Peyer's patch (tissue), 4 donors: Measurements from ENCODE around the gene SCRN2. TPM values are rescaled to one million over a fixed set of nuclear protein-coding genes. Genes with fewer than 3 reads are reported as not detected.

ENCODE experiments used
- DNase-seq, 3 donors: peaks; one replicate each; pipeline ENCODE4 v3.0.0-alpha.2; 2017 to 2019
- H3K27ac ChIP-seq, 4 donors: fragments of 200-600 bp; sonication (generic); one replicate each; pipeline ENCODE4 v1.5.1; 2016 to 2019
- H3K27me3 ChIP-seq, 2 donors: fragments of 200-600 bp; sonication (generic); one replicate each; pipeline ENCODE4 v1.5.1; 2019
- H3K36me3 ChIP-seq, 3 donors: fragments of 200-600 bp; sonication (generic); one replicate each; pipeline ENCODE4 v1.5.1; 2016 to 2019
- H3K4me1 ChIP-seq, 4 donors: fragments of 200-600 bp; sonication (generic); one replicate each; pipeline ENCODE4 v1.5.1; 2016 to 2019
- H3K4me3 ChIP-seq, 4 donors: fragments of 200-600 bp; sonication (generic); 1 replicate in 3 of 4; 2 replicates in 1 of 4; pipeline ENCODE4 v1.5.1; 2016 to 2019; ENCODE audit warnings: mild to moderate bottlenecking in 1 of 4
- H3K9me3 ChIP-seq, 4 donors: fragments of 200-600 bp; sonication (generic); one replicate each; pipeline ENCODE4 v1.5.1; 2016 to 2019; ENCODE audit warnings: mild to moderate bottlenecking in 1 of 4
- CTCF ChIP-seq, 6 experiments: fragments of 450-650 bp in 4 of 6; fragments of 200-600 bp in 2 of 6; sonication (generic) in 1 of 6; IDR thresholded peaks; one replicate each; pipeline ENCODE4 v1.5.1; 2017 to 2019; ENCODE audit warnings: antibody characterized with exemption in 6 of 6, mild to moderate bottlenecking in 3 of 6, moderate library complexity in 1 of 6
- POLR2A ChIP-seq, 2 donors: fragments of 450-650 bp; IDR thresholded peaks; one replicate each; pipeline ENCODE4 v1.5.1; 2017; ENCODE audit warnings: antibody characterized with exemption in 2 of 2, mild to moderate bottlenecking in 2 of 2, moderate library complexity in 2 of 2
- total RNA-seq, 4 donors: library from RNA; depleted of rRNA; stranded (reverse); fragments of >200 nt; gene quantifications; one replicate each; pipeline ENCODE4 v1.1.0, GENCODE V29; 2016

The SCRN2 gene
- total RNA-seq, 4 donors from 2014 or later: 56.2 to 126 (median 86.9) TPM

GRCh38 chr17:47878203-47879027 lies 37.3 kb upstream of the SCRN2 start:
- H3K4me3 ChIP-seq: no peak overlapping the region
- peak in 1 of 3 donors; percentile 23 for DNase-seq
- H3K27ac ChIP-seq: no peak overlapping the region
- TF ChIP-seq CTCF (IDR thresholded peaks at IDR 0.05): no peak
- TF ChIP-seq POLR2A (IDR thresholded peaks at IDR 0.05): no peak
- H3K27me3 ChIP-seq: no peaks in the 10 kb centered on the region
- peaks cover 0 to 25% (median 4%) of the 10 kb centered on the region in 4 donors for H3K4me1 ChIP-seq
- no peaks in the 10 kb centered on the region for H3K36me3 ChIP-seq
- no peaks in the 10 kb centered on the region for H3K9me3 ChIP-seq

GRCh38 chr17:47877368-47878034 lies 36.4 kb upstream of the SCRN2 start:
- no peaks in the 10 kb centered on the region for H3K9me3 ChIP-seq
- H3K27ac ChIP-seq: no peak overlapping the region
- no peaks in the 10 kb centered on the region for H3K27me3 ChIP-seq
- H3K4me1 ChIP-seq: peaks cover 1 to 16% (median 4%) of the 10 kb centered on the region in 4 donors
- no peak overlapping the region for H3K4me3 ChIP-seq
- no peak for TF ChIP-seq POLR2A (IDR thresholded peaks at IDR 0.05)
- no peak for TF ChIP-seq CTCF (IDR thresholded peaks at IDR 0.05)
- peak in 1 of 3 donors; percentile 13 for DNase-seq
- H3K36me3 ChIP-seq: no peaks in the 10 kb centered on the region

DNA sequence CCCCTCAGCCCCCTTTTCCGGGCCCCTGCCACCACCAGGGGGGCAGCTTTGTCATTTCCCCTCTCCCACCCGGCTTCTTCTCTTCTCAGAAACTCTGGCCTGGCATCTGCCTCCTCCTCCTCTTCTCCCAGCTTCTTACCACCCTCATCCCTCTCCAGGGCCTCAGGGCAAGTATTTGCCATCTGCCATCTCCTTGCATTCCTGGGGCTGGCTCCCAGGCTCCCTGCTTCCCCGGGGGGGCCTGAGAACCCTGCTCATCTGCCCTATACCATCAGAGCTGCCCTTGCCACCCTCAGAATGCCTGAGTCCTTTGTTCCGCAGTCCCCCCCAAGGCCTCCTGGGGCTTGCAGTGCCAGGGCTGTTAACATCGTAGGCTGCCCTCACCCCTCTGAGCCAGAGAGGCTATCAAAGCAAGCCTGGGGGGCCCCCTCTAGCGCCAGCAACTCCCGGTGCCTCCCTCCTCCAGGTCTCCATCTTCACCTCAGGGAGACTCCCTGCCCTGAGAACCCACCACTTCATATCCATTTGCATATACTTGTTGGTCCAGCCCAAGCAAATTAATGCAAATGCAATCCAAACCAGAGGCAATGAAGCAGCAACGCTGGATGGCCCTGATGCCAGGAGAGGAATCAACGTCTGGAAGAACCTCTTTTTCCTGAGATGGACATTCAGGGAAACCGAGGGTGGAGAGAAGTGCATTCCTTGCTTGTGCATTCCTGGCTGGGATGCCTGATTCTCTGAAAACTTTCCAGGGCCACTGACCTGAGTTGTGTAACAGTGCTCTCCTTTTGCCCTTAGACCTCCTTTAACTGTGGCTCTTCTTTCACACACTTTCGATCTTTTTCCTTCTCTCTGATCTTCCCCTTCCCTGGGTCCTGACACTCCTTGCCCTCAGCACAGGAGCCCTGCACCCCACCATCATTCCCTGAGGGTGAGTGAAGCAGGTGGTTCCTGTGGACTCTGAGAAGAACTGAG lies 34.2 kb upstream of the SCRN2 start:
- H3K4me3 ChIP-seq: no peak overlapping the region
- no peaks in the 10 kb centered on the region for H3K9me3 ChIP-seq
- H3K4me1 ChIP-seq: peaks cover 0 to 7% (median 3%) of the 10 kb centered on the region in 4 donors
- no peaks in the 10 kb centered on the region for H3K36me3 ChIP-seq
- peak in 1 of 3 donors; percentile 15 for DNase-seq
- no peak for TF ChIP-seq POLR2A (IDR thresholded peaks at IDR 0.05)
- no peak overlapping the region for H3K27ac ChIP-seq
- H3K27me3 ChIP-seq: no peaks in the 10 kb centered on the region

DNA sequence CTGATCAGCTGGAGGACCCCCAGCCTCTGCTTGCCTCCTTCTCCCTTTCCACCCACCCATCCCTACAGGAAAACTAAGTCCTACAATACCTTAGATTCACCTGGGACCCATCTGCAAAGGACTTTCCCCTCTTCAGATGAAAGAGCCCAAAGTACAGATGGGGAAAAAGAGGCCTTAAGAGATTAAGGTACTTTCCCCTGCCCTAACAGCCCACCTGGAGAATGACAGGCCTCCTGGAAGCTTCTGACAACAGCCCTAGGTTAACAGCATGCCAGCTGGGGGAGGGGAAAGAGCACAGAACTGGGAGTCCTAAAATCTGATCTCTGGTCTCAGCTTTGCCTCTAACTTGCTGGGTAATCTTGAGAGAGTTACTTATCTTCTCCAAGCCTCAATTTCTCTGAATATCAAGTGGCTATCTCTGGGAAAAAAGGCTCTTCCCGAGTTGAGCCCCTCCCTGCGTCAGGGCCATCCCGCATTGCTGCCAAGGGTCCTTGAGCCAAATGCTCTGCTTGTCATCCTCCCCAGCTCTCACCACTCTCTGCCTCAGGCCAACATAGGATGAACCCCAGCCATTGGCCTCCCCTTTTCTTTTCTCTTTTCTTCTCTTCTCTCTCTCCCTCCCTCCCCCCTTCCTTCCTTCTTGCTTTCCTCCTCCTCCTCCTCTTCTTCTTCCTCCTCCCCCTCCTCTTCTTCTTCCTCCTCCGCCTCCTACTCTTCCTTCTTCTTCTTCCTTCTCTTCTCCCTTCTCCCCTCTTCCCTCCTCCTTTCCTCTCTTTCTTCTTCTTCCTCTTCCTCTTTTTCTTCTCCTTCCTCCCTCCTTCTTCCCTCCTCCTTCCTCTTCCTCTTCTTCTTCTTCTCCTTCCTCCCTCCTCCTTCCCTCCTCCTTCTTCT lies 32.4 kb upstream of the SCRN2 start:
- Histone ChIP-seq H3K9me3 (no peaks in the 10 kb centered on the region), H3K4me3 (no peak overlapping the region), H3K36me3 (no peaks in the 10 kb centered on the region), H3K27ac (no peak overlapping the region), H3K4me1 (peaks cover 0 to 7% (median 3%) of the 10 kb centered on the region in 4 donors), H3K27me3 (no peaks in the 10 kb centered on the region)
- no peak for TF ChIP-seq CTCF (IDR thresholded peaks at IDR 0.05)
- no peak for TF ChIP-seq POLR2A (IDR thresholded peaks at IDR 0.05)
- peak in 1 of 3 donors; percentile 5 for DNase-seq

DNA sequence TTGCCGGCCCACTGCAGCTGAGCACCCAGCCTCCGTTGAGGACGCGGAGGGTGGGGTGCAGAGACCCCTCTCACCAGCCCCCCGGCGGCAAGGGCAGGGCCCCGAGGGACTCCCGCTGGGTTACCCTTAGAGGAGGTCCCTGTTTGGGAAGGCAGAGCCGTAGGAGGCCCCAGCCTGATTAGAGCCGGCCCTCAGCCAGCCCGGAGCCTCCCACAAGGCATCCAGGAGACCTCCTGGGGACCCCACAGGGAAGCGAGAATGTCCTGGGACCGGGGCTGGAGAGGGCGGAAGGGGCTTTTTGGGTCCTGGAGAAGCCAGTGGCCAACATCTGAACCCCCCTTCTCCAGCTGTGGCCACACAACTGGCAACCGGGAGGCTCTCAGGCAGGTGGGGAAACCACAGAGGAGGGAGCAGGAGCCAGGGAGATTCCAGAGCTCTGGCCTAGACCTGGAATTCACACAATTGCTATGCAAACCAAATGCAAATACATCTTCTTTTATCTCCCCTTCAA lies 31.6 kb upstream of the SCRN2 start:
- H3K36me3 ChIP-seq: no peaks in the 10 kb centered on the region
- TF ChIP-seq POLR2A (IDR thresholded peaks at IDR 0.05) (no peak), CTCF (IDR thresholded peaks at IDR 0.05) (no peak)
- no peak overlapping the region for H3K27ac ChIP-seq
- no peaks in the 10 kb centered on the region for H3K9me3 ChIP-seq
- H3K27me3 ChIP-seq: no peaks in the 10 kb centered on the region
- no peak for DNase-seq
- peak overlapping the region in 1 of 4 donors; percentile 2 for H3K4me3 ChIP-seq
- H3K4me1 ChIP-seq: peaks cover 0 to 7% (median 3%) of the 10 kb centered on the region in 4 donors
